ENCODE measurements around the gene PCSK5. TPM values are rescaled to one million over a fixed set of nuclear protein-coding genes. Genes with fewer than 3 reads are reported as not detected.

Gene PCSK5
- total and polyA plus RNA-seq, 2 donors (not counting 3 experiments of a cell fraction or from before 2014, with no cell fraction given), result 2.6 to 4.8 TPM

DNA sequence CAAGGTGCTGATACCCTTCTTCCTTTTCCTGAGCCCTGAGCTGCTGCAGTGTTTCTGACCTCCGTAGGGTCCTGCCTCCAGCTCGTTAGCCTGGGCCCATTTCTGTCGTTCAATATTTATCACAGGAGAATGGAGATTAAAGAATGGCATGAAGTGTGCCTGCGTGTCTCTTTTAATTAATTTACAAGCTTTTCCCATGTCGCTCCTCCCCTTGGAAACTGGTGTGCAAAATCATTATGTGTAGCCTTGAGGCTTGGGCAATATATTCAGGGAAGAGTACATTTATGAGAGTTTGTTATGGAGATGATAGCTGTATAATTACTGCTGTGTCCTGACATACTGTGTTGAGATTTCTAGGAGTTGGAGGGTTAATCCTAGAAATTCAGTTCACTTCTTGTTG is 99.7 kb downstream of the PCSK5 start:
- Histone ChIP-seq H2AFZ (ENCODE audit: low read depth, low read length) (no peak overlapping the region), H3K9ac (replicated peaks; ENCODE audit: extremely low read depth, insufficient read depth, low read length) (no peak overlapping the region), H3K4me3 (replicated peaks in 1 of 3; ENCODE audit: insufficient read depth in 1 of 3, low read depth in 1 of 3, low read length in 3 of 3) (no peak overlapping the region), H3K27ac (ENCODE audit: insufficient read depth, low read depth, low read length) (no peak overlapping the region), H3K4me1 (ENCODE audit: control insufficient read depth, extremely low read depth, insufficient read depth, low read length) (peaks cover 12% of the 10 kb centered on the region), H3K9me1 (replicated peaks; ENCODE audit: control insufficient read depth, extremely low read depth, insufficient read depth, low read length) (no peaks in the 10 kb centered on the region), H4K20me1 (replicated peaks; ENCODE audit: control insufficient read depth, extremely low read depth, insufficient read depth, low read length) (no peaks in the 10 kb centered on the region), H3K27me3 (ENCODE audit: control insufficient read depth in 2 of 2, insufficient read depth in 2 of 2, low read length in 2 of 2) (no peaks in the 10 kb centered on the region), H3K9me3 (replicated peaks; ENCODE audit: control insufficient read depth, insufficient read depth, low read length) (no peaks in the 10 kb centered on the region), H3K4me2 (ENCODE audit: insufficient read depth, low read length) (no peak overlapping the region), H3K36me3 (ENCODE audit: control insufficient read depth in 2 of 2, extremely low read depth in 1 of 2, insufficient read depth in 2 of 2, low read length in 2 of 2) (no peaks in the 10 kb centered on the region), H3K79me2 (ENCODE audit: control insufficient read depth, insufficient read depth, low read length) (no peaks in the 10 kb centered on the region)
- DNase-seq (ENCODE audit: low read depth, low spot score) (no peak), FAIRE-seq (no peak)
- ChIA-PET POLR2A (no interaction called here), CTCF (interaction anchor here (1.6 kb wide), 1 partner anchor 11 kb away, joined by 5 read pairs; no protein-coding TSS in a partner anchor)
- no peak for TF ChIP-seq POLR2A (IDR thresholded peaks at IDR 0.05; ENCODE audit: low read depth, low read length)
- TF ChIP-seq, protein P1, sequence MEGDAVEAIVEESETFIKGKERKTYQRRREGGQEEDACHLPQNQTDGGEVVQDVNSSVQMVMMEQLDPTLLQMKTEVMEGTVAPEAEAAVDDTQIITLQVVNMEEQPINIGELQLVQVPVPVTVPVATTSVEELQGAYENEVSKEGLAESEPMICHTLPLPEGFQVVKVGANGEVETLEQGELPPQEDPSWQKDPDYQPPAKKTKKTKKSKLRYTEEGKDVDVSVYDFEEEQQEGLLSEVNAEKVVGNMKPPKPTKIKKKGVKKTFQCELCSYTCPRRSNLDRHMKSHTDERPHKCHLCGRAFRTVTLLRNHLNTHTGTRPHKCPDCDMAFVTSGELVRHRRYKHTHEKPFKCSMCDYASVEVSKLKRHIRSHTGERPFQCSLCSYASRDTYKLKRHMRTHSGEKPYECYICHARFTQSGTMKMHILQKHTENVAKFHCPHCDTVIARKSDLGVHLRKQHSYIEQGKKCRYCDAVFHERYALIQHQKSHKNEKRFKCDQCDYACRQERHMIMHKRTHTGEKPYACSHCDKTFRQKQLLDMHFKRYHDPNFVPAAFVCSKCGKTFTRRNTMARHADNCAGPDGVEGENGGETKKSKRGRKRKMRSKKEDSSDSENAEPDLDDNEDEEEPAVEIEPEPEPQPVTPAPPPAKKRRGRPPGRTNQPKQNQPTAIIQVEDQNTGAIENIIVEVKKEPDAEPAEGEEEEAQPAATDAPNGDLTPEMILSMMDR (IDR thresholded peaks at IDR 0.05; ENCODE audit: extremely low read depth in 1 of 2, insufficient read depth in 1 of 2, low read depth in 1 of 2, low read length in 2 of 2), result no peak
- TF ChIP-seq JUN (IDR thresholded peaks at IDR 0.05; ENCODE audit: borderline replicate concordance, insufficient read depth, insufficient read length, low read depth), result no peak
- TF ChIP-seq POLR2AphosphoS5 (IDR thresholded peaks at IDR 0.05; ENCODE audit: insufficient read depth, low read depth, low read length), result no peak
- no peak for TF ChIP-seq GATA2 (IDR thresholded peaks at IDR 0.05; ENCODE audit: insufficient read depth, insufficient read length, low read depth, low read length)
- TF ChIP-seq EZH2 (IDR thresholded peaks at IDR 0.05; ENCODE audit: borderline replicate concordance, low read depth, low read length, severe bottlenecking), result no peak
- TF ChIP-seq MYC (IDR thresholded peaks at IDR 0.05; ENCODE audit: low read depth, low read length), result no peak
- TF ChIP-seq, protein P2, sequence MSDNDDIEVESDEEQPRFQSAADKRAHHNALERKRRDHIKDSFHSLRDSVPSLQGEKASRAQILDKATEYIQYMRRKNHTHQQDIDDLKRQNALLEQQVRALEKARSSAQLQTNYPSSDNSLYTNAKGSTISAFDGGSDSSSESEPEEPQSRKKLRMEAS (IDR thresholded peaks at IDR 0.05; ENCODE audit: insufficient read depth, insufficient read length), result no peak
- TF ChIP-seq FOS (IDR thresholded peaks at IDR 0.05; ENCODE audit: borderline replicate concordance, insufficient read depth, low read length), result no peak
- dilution Hi-C loops (cut with MboI; ENCODE audit: extremely low pct_ligation_motif_present, low sequenced_read_pairs), result no loop called here
- no TSS peak for BruUV-seq (replicated peaks)
- intact Hi-C loops (cut with micrococcal nuclease), result no loop called here
